AG20443 (cell line): ENCODE measurements around the gene CDH4.

Experiments used
- DNase-seq: peaks from one replicate; pipeline ENCODE4 v3.0.0; 2012; ENCODE audit warnings: low spot score, mixed read lengths

Gene CDH4

DNA sequence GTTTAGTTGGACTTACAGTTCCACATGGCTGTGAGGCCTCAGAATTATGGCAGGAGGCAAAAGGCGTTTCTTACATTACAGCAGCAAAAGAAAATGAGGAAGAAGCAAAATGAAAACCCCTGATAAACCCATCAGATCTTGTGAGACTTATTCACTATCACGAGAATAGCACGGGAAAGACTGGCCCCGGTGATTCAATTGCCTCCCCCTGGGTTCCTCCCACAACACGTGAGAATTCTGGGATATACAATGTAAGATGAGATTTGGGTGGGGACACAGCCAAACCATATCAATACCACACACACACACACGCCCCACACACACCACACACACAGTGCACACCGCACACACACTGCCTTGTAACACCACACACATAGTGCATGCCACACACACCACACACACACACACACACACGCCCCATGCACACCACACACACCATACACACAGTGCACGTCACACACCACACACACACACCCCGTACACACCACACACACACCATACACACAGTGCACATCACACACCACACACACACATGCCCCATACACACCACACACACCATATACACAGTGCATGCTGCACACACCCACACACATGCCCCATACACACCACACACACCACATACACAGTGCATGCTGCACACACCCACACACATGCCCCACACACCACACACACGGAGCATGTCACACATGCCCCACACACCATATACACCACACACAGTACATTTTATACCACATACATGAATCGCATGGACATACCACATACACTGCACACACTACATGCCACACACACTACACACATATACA is 503.1 kb downstream of the CDH4 start:
- DNase-seq: no peak

DNA sequence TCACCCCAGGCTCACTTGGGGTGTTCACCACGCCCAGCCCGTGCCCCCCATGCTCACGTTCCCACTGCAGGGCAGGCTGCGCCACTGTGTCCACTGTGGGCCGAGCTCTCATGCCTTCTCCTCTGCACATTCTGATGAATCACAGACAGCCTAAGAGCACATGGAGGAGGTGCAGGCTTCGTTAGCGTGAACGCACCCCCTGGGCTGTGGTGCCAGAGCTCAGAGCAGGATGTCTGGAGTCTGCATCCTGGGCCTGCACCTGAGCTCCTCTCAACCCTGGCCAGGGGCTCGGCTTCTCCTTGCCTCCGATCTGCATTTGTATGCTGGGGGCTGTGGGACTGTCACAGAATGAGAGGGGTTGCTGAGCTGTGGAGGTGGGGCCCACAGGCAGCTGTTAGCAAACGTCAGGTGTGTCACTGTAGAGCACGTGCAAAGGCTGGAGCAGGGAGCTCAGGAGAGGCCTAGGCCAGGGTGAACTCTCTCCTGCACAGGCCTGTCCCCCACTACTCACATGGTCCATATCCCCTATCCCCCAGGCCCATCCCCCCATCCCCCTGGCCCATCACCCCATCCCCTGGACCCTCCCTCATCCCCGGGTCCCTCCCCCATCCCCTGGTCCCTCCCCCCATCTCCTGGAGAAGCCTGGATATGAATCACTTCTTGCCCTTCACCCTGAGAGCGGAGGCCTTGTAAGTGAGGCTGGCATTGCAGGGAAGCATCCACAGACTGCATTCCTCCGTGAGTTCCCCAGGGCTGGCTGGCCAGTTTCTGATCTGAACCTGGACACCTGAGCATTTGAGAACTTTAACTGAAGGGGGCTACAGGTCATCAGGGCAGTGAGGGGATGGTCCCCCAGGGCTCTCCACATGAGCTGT is 504.1 kb downstream of the CDH4 start:
- no peak for DNase-seq

DNA sequence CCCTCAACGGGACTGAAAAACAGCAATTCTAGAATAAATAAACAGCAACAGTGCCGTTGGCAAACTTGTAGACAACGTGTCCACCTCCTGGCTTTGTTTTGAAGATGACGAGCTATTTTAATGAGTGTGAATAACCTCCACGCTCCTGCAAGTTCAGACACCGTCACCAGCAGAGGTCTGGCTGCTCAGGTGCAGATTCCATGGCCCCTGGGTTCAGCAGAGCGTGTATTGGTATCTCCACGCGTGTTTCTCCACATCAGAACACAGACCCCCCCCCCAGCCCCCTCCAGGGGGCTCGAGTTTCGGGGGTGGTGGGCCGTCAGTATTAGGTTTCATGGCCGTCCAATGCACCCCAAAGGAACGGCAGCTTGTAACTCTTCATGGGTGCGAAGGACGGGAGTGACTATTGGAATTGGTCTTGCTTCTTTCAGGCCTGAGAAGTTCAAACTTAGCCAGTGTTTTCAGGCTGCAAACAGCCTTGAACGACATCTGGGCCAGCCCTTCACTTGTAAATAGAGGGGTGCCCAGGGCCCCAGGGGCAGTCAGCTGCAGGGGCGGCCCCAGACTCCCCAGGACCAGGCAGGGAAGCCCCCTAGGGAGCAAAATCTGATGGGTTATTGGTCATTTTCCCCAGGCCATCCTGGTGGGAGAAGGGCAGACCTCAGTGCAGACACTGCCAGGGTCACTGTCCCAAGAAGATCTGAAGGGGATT is 505.1 kb downstream of the CDH4 start:
- no peak for DNase-seq

DNA sequence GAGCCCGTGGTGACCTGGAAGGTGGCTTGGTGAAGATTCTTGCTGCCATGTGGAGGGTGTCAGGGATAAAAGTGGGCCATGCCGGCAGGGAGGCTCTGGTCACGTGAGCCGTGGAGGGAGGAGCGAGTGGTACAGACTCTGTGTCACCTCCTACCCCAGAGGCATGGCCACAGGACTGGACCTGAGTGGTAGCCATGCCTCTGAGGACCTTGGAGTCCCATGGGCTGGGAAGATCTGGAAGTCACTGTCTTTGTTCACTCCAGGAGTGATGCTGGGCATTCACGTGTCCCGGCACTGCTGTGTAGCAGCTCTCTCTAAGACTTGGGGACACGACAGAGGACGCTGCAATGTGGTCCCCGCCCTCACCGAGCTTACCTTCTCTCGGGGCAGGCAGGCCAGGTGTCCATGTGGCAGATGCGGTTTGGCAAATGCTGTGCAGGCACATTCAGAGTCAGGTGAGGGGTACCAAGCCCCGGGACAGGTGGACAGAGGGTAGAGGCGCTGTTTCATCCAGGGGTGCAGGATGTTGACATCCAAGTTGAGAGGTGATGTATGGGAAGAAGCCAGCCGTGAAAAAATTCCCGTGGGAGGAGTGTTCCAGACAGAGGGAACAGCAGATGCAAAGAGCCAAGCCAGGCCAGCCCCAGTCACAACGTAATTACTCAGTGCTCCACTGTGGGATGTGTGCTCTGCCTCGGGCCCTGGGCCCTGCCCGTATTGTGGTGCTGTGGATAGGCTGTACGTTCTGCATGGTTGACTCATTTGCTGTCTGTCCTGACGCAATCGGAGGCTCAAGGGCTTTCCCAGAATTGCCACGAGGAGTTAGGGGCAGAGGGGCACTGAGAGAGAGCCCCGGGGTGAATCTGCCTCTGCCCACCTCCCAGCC is 505.9 kb downstream of the CDH4 start:
- DNase-seq: no peak

DNA sequence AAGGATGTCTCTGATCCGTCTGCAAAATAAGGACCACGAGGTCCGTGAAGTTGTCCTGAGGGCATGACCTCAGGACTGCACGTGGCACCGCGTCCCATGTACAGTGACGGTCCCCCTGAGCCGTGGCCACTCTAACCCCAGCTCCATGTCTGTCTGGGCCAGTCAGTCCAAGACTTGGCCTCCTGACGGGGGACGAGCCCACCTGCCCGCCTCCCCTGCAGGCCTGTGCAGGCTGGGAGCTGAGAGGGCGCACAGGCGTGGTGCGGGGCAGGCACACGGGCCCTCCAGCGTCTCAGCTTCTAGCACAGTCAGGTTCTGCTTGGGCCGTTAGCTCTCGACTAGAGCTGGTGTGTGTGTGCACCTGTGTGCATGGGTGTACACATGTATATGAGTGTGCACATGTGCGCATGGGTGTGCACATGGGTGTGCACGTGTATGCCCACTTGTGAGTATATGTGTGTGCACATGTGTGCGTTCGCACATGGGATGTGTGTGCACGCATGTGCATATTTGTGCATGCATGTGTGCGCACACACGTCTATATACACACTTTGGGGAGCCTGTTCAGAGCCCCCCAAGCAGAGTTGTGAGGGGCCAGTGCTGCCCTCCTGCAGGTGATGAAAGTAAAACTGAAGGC is 506.6 kb downstream of the CDH4 start:
- no peak for DNase-seq

DNA sequence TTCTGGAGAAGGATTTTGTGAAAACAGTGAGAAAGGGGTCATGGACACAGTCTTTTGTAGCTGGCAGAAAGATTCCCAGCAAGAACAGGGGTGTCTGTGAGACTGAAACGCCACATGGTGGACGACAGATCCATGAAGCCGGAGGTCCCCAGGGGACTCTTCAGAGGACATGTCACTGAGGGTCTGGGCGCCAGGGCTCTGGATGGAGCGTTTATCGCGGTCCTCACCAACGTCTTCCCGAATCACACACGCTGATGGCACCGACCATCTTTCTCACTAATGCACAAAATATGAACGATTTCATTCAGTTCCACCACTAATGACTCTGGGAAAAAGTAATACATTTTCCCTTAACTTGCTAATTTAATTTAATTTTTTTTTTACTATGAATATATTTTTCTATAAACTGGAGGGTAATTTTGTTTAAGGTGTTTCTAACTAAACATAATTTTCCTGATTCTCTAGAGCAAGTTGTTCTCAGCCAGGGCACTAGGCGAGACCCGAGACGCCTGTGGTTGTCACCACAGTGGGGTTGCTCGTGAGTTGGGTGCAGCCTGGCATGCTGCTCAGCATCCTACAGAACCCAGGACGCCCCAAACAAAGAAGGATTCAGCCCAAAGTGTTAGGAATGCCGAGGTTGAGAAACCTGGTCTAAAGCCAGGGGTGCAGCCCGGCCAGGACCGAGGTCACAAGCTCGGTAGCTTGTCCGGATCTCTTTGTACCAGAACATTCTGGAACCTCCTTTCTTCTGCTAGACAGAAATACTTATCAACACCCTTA is 507.4 kb downstream of the CDH4 start:
- no peak for DNase-seq

DNA sequence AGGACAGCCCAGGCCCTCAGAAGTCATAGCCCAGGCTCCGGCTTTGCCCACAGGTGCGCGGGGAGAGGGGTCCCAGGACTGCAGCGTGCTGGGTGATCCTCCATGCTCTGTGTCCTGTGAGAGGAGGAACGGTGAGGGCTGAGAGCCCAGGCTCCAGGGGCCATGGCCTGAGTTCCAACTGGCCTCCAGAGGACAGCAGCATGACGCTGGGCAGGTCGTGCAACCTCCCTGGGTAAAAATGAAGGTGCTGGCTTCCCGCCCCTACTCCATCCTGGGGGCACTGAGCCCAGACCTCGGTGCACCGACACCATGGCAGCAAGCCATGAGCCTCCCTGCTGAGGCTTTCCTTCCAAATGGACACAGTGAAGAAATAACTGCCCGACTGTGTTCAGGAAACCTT is 508.3 kb downstream of the CDH4 start:
- no peak for DNase-seq

DNA sequence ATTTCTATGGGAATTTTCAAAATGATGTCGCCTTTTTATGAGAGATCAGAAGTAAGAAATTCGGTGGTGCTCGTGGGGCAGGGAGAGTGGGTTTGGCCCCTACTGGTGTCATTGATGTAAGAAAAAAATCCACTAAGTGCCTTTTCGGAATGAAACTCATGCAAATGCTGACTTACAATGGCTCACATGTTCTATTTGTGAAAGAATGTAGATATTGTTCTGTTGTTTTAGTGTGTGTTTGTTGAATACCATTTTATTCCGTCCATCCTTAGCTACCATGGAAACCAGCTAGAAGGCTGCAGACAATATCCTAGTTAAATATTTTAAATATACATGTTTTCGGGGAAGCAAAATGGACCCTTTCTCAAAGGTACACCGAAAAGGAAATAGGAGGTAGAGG is 508.7 kb downstream of the CDH4 start:
- no peak for DNase-seq

DNA sequence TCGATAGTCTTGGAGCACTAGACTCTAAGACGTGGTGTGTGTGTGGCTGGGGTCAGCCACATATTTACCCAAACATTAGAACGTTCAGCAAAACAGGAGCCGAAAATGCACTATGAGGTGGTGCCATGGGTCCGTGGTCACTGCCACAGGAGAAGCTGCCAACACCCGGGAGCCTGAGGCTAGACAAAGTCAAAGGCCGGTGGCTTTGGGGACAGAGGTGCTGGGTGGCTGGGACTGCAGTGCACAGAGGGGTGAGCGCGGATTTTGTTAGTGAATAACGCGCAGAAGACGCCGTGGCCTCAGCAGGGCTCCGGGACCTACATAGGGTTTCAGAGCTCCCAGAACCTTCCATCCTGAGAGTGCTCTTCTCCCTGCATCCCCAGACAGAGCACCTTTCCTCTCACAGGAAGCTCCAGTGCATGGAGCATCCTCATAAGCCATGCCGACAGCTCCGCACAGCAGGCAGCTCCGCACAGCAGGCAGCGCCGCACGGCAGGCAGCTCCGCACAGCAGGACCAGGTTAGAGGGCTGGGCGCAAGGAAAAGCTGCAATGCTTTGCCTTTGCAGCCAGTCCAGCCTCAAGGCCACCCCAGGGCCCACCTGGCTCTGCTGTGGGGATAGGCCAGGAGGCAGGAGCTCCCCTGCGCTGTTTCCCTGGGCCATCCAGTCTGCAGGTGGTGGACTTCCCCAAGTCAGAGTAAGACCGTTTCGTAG is 509.5 kb downstream of the CDH4 start:
- no peak for DNase-seq

DNA sequence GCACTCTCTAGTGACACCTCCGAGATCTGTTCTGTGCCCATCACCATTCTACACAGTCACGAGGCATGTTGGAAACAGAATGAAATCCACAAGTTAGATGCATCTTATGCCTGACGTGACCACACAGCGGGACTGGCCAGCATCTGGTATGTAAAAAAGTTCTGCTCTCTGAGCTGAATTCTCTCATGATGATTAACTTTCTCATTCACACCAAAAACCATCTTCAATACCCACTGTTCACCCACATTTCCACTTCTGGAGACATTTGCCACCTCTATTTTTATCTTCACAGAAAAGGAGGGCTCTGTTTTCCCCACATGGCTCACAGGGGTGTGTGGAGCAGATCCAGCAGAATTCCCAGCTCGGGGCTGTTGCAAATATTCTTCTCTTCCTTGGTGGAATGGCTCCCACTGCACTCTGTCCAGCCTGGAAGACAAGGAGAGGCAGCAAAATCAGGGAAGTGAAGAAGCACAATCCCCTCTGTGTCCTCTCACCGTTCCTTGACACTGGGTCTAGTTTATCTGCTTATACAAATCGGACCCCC is 510.2 kb downstream of the CDH4 start:
- no peak for DNase-seq

DNA sequence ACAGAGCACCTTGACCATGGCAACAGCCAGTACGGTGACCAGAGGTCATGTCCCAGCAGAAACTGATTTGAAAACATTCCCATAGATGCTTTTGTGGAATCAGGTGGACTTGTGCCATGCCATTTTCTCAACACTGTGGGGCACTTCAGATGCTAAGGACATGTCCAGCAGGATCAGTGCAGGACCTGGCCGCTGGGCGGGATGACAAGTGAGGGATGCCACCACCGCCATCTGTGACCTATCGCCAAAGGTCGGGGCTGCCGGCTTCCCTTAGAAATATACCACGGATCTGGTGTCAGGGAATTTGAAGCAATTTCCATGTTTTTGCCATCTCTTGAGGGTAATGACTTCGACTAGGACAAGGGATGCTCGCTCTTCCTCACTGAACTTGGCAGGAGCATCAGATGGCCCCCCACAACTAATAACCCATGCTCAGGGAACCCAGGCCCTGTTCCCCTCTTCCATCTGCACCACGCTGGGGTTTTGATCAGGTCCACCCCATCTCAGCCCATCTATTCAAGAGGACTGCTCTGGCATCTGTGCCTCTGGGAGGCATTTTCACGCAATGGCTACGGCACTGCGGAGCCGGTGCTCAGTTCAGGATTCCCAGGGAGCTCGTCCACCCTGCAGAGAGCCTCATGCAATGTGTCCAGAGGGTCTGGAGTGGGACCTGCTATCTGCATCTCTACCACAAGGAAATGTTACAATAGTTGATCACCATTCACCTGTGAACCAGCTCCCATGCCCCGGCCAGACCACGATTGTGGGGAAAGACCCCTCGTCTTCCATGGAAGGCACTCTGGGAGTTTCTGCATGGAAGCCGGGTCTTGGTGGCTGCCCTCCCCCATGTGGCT is 511.1 kb downstream of the CDH4 start:
- DNase-seq: no peak

DNA sequence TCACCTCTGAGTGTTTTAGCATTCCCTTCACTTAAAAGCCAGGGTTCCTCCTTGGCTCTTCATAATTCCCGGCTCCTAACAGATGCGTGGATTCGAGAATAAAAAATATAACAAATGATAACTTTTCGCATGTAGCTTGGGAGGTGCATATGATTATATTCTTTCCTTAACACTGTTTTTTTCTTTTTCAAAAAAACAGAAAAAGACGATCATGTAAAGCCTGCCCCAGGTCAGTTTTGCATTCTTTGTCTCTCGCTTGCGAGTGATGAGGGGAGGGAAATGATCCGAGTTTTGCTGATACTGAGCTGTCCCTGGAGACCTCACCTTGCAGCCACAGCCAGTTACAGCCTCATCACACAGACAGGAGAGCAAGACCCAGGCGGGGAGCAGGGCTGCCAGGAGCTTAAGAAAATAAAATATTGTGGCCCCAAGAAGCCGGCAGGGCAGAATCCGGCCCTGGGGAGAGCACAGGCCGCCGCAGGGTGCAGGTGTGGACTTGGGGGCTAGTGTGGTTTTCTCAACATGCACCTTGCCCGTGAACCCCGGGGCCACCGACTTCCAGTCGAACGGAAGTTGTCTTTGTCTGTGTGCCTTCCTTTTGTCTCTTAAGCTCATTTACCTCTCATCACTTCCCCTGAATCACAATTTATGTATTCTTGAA is 511.8 kb downstream of the CDH4 start:
- no peak for DNase-seq

DNA sequence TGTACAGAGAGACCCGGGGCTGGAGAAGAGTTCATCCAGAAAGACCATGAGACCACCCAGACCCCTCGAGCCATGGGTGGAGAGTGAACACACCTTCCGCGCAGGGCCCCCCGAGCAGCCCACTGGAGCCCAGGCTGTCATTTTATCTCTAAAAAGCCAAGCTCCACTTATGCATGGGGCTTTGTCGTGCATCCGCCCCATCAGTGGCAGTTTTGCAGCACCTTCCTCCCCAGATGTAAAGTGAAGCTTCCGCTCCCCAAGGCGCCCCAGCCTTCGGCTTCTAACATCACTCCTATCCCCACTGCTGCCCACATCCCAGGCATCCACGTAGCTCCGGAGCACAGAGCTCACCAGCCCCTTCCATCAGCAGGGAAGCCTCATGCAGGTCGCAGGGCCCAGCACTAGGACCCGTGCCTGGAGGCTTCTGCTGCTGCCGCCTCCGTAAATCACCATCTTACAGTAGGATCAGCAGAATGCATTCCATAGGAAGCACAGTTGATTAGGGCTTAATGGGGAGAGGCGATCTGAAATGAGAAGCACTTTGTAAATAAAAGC is 512.5 kb downstream of the CDH4 start:
- no peak for DNase-seq

DNA sequence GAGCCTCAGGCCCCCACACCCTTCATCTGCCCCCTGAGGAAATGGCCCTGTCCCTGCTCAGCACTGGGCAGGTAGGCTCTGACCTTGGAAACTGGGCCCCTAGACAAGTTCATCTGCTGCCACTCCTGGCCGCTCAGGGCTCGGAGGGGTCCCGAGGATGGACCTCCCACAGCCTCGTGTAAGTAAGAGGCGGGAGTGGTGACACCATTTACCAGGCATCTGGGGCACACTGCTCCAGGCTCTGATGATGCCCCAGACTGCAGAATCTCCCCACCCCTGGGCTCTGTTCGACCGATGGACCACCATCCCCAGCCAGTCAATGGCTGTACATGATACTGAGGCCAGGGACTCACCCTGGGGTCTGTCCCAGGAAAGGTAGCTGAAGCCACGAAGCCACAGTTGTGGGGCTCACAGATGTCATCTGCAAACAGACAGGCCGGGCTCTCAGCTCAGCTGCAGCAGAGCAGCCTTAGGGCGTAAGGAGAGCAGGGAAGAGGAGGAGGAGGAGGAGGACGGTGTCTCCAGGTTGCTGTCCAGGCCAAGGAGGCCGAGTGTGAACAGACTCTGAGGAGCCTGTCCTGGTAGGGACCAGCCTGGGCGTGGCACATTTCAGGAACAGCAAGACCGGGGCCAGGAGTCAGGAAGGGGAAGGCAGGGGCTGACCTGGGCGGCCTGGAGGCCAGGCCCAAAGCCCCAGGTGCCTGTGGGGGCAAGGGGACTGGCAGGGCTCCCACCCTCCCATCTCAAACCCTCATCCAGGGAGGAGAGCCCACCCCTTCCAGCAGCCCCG is 513.2 kb downstream of the CDH4 start:
- no peak for DNase-seq

DNA sequence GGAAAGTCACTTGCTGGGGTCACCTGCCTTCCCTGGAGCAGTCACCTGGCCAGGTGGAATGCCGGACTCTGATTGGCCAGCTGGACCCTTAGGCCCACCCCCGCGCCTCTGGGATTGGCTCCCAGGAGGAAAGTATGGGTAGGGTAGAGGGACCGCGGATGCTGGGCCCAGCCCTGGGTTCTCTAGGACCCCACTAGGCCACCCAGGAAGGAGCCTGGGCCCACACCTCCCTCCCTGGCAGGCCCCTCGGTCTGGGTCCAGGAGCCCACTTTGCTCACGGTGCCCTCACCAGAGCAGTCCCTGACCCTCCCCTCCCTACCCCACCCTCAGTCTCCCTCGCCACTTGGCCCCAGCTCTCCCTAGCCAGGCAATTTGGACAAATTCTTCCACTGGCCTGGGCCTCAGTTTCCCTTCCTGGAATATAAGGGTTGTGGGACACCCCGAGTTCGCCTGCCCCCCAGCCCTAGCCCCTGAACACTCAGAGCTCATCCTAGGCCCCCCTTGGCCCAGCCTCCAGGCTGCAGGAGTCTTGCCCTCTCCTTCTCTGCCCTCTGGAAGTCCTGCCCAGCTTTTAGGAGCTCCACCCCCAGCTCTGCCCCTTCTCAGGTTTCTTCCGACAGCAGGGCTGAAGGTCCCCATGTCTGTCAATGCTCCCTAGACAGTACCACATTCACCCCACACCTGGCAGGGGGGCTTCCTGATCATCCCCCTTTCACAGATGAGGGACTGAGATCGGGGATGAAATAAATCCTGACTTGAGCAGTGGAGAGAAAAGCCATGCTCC is 514.0 kb downstream of the CDH4 start:
- DNase-seq: no peak
